Mammary epithelial cell (primary cell): ENCODE results near the gene ADGRD1.

Experiments used
- EZH2 ChIP-seq: IDR thresholded peaks from 2 replicates; pipeline ENCODE4 v1.6.1; 2012; ENCODE audit warnings: low read length, inconsistent platforms, borderline replicate concordance
- TF ChIP-seq, protein P1 (sequence below), 2 donors: IDR thresholded peaks in 1 of 2; conservative IDR thresholded peaks in 1 of 2; 2 replicates each; pipeline ENCODE4 v1.5.1; 2011 to 2012; ENCODE audit warnings: inconsistent platforms in 2 of 2, low read length in 2 of 2, mild to moderate bottlenecking in 2 of 2, control low read depth in 1 of 2, low read depth in 1 of 2; ENCODE audit not compliant: insufficient read depth in 1 of 2; ENCODE audit errors: extremely low read depth in 1 of 2

DNA sequence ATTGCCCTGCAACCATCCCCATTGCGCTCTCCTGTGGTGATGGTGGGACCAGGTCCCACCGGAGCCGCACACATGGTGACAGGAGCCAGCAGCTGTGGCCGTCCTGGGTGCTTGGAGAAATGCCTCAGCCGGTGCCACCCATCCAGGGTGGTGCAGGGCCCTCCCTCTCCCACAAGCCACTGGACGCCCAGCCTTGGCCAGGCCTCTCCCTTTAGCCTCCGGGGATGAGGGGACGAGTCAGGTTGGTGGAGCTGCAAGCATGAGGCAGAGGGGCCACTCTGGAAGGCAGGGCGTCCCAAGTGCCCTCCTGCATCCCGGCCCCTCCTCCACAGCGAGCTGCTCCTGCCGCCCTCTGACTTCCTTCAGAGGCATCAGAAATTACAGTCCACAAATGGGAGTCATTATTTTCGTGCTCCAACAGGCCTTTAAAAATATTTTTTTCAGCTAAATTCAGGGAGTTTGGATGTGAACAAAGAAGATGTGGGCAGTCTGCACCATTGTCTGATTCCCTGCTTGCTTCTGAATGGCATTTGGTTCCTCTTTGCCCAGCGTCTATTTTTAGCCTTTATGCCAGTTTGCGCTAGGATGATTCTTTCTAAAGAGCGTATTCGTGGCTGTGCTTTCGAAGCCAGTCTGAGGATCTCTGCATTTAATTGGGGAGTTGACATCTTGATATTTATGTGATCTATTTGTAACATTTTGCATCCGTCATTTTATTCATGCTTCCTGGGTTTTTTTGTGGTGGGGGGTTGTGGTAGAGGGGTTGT is 189.4 kb downstream of the ADGRD1 start:
- TF ChIP-seq, protein P1, sequence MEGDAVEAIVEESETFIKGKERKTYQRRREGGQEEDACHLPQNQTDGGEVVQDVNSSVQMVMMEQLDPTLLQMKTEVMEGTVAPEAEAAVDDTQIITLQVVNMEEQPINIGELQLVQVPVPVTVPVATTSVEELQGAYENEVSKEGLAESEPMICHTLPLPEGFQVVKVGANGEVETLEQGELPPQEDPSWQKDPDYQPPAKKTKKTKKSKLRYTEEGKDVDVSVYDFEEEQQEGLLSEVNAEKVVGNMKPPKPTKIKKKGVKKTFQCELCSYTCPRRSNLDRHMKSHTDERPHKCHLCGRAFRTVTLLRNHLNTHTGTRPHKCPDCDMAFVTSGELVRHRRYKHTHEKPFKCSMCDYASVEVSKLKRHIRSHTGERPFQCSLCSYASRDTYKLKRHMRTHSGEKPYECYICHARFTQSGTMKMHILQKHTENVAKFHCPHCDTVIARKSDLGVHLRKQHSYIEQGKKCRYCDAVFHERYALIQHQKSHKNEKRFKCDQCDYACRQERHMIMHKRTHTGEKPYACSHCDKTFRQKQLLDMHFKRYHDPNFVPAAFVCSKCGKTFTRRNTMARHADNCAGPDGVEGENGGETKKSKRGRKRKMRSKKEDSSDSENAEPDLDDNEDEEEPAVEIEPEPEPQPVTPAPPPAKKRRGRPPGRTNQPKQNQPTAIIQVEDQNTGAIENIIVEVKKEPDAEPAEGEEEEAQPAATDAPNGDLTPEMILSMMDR (conservative IDR thresholded peaks at IDR 0.05 in 1 of 2, IDR thresholded peaks at IDR 0.05 in 1 of 2; ENCODE audit: extremely low read depth in 1 of 2, insufficient read depth in 1 of 2, low read depth in 1 of 2, low read length in 2 of 2), result no peak
- no peak for TF ChIP-seq EZH2
